ENCODE data around the gene AHCYL2. TPM values are rescaled to one million over a fixed set of nuclear protein-coding genes. Genes with fewer than 3 reads are reported as not detected.

The AHCYL2 gene
- polyA plus RNA-seq, 1 donor from 2014 or later = 39.9 TPM

- Histone ChIP-seq H3K4me2 (ENCODE audit: low read length) (no peak overlapping the region), H4K20me1 (ENCODE audit: insufficient read depth) (no peaks in the 10 kb centered on the region), H3K36me3 (ENCODE audit: insufficient read depth, low read length) (no peaks in the 10 kb centered on the region), H3K4me3 (ENCODE audit: low read length) (peak overlapping the region; percentile 77), H3K27me3 (ENCODE audit: insufficient read depth, low read depth, low read length) (no peaks in the 10 kb centered on the region), H3K9ac (ENCODE audit: low read length) (no peak overlapping the region), H3K79me2 (replicated peaks; ENCODE audit: insufficient read depth, low read length) (peaks cover 44% of the 10 kb centered on the region), H2AFZ (ENCODE audit: low read depth, low read length) (no peak overlapping the region), H3K9me3 (ENCODE audit: low read length) (no peaks in the 10 kb centered on the region), H3K27ac (ENCODE audit: low read length) (no peak overlapping the region), H3K9me2 (ENCODE audit: insufficient read depth, low read length) (no peaks in the 10 kb centered on the region), H3F3A (ENCODE audit: insufficient read depth, low read length, poor library complexity, severe bottlenecking) (peaks cover 6% of the 10 kb centered on the region)
- TF ChIP-seq CTCF (IDR thresholded peaks at IDR 0.05; ENCODE audit: poor library complexity, severe bottlenecking) (no peak), SMC3 (conservative IDR thresholded peaks at IDR 0.05; ENCODE audit: poor library complexity) (no peak), POLR2AphosphoS5 (IDR thresholded peaks at IDR 0.05) (no peak), EP300 (conservative IDR thresholded peaks at IDR 0.05; ENCODE audit: poor library complexity, severe bottlenecking) (no peak), RAD21 (conservative IDR thresholded peaks at IDR 0.05) (no peak), TAF1 (IDR thresholded peaks at IDR 0.05; ENCODE audit: low read depth) (no peak), EZH2 (IDR thresholded peaks at IDR 0.05; ENCODE audit: borderline replicate concordance, insufficient read depth, low read length, poor library complexity, severe bottlenecking) (no peak), REST (IDR thresholded peaks at IDR 0.05; ENCODE audit: borderline replicate concordance) (no peak)
Measured at GRCh38 chr7:129228633-129229032, 3.8 kb downstream of the AHCYL2 start.

- Histone ChIP-seq H3K27ac (ENCODE audit: low read length) (no peak overlapping the region), H3K79me2 (replicated peaks; ENCODE audit: insufficient read depth, low read length) (peaks cover 42% of the 10 kb centered on the region), H3K4me3 (ENCODE audit: low read length) (no peak overlapping the region), H3K27me3 (ENCODE audit: insufficient read depth, low read depth, low read length) (no peaks in the 10 kb centered on the region), H3K9me3 (ENCODE audit: low read length) (no peaks in the 10 kb centered on the region), H2AFZ (ENCODE audit: low read depth, low read length) (no peak overlapping the region), H3K9me2 (ENCODE audit: insufficient read depth, low read length) (no peaks in the 10 kb centered on the region), H3K9ac (ENCODE audit: low read length) (no peak overlapping the region), H3F3A (ENCODE audit: insufficient read depth, low read length, poor library complexity, severe bottlenecking) (no peaks in the 10 kb centered on the region), H3K36me3 (ENCODE audit: insufficient read depth, low read length) (no peaks in the 10 kb centered on the region), H3K4me2 (ENCODE audit: low read length) (no peak overlapping the region), H4K20me1 (ENCODE audit: insufficient read depth) (no peaks in the 10 kb centered on the region)
- TF ChIP-seq TAF1 (IDR thresholded peaks at IDR 0.05; ENCODE audit: low read depth) = no peak
- no peak for TF ChIP-seq EP300 (conservative IDR thresholded peaks at IDR 0.05; ENCODE audit: poor library complexity, severe bottlenecking)
- TF ChIP-seq SMC3 (conservative IDR thresholded peaks at IDR 0.05; ENCODE audit: poor library complexity) = no peak
- no peak for TF ChIP-seq POLR2AphosphoS5 (IDR thresholded peaks at IDR 0.05)
- no peak for TF ChIP-seq CTCF (IDR thresholded peaks at IDR 0.05; ENCODE audit: poor library complexity, severe bottlenecking)
- TF ChIP-seq REST (IDR thresholded peaks at IDR 0.05; ENCODE audit: borderline replicate concordance) = no peak
- TF ChIP-seq EZH2 (IDR thresholded peaks at IDR 0.05; ENCODE audit: borderline replicate concordance, insufficient read depth, low read length, poor library complexity, severe bottlenecking) = no peak
- TF ChIP-seq MXI1 (conservative IDR thresholded peaks at IDR 0.05; ENCODE audit: poor library complexity, severe bottlenecking) = no peak
- no peak for TF ChIP-seq RAD21 (conservative IDR thresholded peaks at IDR 0.05)
Measured at GRCh38 chr7:129231666-129232065, 6.8 kb downstream of the AHCYL2 start.

All from neural cell (in vitro differentiated cells).